Panc1 (cell line): ENCODE data around the gene PTER.

Experiments
- POLR2AphosphoS5 ChIP-seq: IDR thresholded peaks from 2 replicates; pipeline ENCODE4 v1.6.1; 2012; ENCODE audit warnings: mild to moderate bottlenecking, low read depth, low read length, moderate library complexity
- TF ChIP-seq, protein P1 (sequence below): fragments of 450-650 bp; IDR thresholded peaks from 2 replicates; pipeline ENCODE4 v1.5.1; 2017; ENCODE audit warnings: mild to moderate bottlenecking

DNA sequence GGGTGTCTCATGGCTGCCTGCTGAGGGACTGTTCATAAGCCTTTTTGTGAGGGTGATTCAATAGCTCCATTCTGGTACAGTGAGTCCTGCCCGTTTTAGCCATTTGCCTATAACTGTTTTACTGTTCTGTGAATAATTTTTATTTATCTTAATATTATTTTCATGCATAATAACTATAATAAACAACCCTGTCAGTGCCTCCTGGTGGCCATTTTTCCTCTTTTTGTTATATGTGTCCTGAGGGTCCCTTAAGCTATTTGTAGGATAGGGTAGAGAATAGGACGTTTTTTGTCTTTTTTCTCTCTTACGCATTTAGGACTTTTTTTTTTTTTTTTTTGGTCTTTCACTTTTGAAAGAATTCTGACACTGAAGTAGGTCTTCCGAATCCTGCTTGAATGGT, 82.0 kb downstream of the PTER start:
- TF ChIP-seq, protein P1, sequence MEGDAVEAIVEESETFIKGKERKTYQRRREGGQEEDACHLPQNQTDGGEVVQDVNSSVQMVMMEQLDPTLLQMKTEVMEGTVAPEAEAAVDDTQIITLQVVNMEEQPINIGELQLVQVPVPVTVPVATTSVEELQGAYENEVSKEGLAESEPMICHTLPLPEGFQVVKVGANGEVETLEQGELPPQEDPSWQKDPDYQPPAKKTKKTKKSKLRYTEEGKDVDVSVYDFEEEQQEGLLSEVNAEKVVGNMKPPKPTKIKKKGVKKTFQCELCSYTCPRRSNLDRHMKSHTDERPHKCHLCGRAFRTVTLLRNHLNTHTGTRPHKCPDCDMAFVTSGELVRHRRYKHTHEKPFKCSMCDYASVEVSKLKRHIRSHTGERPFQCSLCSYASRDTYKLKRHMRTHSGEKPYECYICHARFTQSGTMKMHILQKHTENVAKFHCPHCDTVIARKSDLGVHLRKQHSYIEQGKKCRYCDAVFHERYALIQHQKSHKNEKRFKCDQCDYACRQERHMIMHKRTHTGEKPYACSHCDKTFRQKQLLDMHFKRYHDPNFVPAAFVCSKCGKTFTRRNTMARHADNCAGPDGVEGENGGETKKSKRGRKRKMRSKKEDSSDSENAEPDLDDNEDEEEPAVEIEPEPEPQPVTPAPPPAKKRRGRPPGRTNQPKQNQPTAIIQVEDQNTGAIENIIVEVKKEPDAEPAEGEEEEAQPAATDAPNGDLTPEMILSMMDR = peak; percentile 15; the same call in 1 of the 2 replicates
- TF ChIP-seq POLR2AphosphoS5 = no peak
